ENCODE results near the gene MAP2K3. TPM values are rescaled to one million over a fixed set of nuclear protein-coding genes. Genes with fewer than 3 reads are reported as not detected.
"Not testable (repeated sequence)": the region's sequence is repeated elsewhere in the genome, so short reads cannot be mapped to it uniquely, and the experiment has no call there.

Gene MAP2K3
- total RNA-seq, 1 donor from 2014 or later = 11.5 TPM

DNA sequence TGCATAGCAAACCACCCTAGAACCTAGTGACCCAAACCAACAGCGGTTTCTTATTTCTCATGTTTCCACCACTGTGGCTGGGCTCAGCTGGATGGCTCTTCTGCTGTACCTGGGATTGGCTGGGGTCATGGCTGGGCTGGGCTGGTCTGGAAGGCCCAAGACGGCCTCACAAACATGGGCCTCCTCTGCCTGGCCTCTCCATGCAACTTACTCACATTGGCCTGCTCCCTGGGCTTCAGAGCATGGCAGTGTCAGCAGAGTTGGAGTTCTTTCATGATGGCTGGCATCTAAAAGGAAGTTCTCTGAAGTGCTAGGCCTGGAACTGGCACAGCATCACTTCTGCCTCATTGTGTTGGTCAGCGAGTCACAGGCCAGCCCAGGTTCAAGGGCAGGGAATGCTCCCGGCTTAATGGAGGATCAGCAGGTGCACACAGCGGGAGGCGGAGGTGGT lies 24.4 kb downstream of the MAP2K3 start:
- not testable (repeated sequence) for H3K4me1 ChIP-seq (ENCODE audit: control insufficient read depth in 3 of 3, insufficient read depth in 3 of 3, low read length in 3 of 3); H3K27me3 ChIP-seq (ENCODE audit: control insufficient read depth in 3 of 3, insufficient read depth in 3 of 3, low read length in 3 of 3); H3K9ac ChIP-seq (ENCODE audit: low read depth in 1 of 3, low read length in 3 of 3); H3K9me3 ChIP-seq (ENCODE audit: control insufficient read depth in 3 of 3, low read length in 3 of 3); H3K4me3 ChIP-seq (ENCODE audit: low read length in 3 of 3); H3K27ac ChIP-seq (ENCODE audit: low read depth, low read length)
- peaks cover 31 to 34% (median 31%) of the 10 kb centered on the region in 3 donors for H3K36me3 ChIP-seq (ENCODE audit: control insufficient read depth in 3 of 3, insufficient read depth in 3 of 3, low read length in 3 of 3)

DNA sequence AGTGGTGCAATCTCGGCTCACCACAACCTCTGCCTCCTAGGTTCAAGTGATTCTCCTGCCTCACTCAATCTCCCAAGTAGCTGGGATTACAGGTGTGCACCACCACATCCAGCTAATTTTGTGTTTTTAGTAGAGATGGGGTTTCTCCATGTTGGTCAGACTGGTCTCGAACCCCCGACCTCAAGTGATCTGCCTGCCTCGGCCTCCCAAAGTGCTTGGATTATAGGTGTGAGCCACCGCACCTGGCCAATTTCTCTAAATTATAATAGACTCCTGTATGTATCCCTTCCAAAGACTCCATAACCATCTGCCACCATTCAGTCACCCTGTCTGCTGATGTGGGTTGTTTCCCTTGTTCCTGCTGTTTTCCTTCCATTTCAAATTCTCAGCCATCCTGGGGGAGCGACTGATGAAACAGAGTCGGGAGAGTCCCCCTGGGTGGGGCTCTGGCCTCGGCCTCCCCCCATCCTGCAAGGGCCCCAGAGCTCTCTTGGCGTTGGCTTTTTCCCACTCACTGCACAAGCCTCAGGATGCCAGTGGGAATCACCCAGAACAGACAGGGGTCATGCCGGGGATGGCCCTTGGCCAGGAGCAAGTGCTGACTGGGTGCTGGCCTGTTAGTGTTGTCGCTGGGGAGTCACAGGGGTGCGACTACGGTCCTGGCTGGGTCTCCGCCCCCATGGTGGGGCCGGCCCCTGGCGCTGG lies 25.7 kb downstream of the MAP2K3 start:
- H3K27ac ChIP-seq (ENCODE audit: low read depth, low read length) = peak overlapping the region; percentile 30
- not testable (repeated sequence) for H3K27me3 ChIP-seq (ENCODE audit: control insufficient read depth in 3 of 3, insufficient read depth in 3 of 3, low read length in 3 of 3); H3K9ac ChIP-seq (ENCODE audit: low read depth in 1 of 3, low read length in 3 of 3); H3K4me3 ChIP-seq (ENCODE audit: low read length in 3 of 3); H3K4me1 ChIP-seq (ENCODE audit: control insufficient read depth in 3 of 3, insufficient read depth in 3 of 3, low read length in 3 of 3); H3K9me3 ChIP-seq (ENCODE audit: control insufficient read depth in 3 of 3, low read length in 3 of 3)
- H3K36me3 ChIP-seq (ENCODE audit: control insufficient read depth in 3 of 3, insufficient read depth in 3 of 3, low read length in 3 of 3) = peaks cover 27 to 28% (median 27%) of the 10 kb centered on the region in 3 donors

DNA sequence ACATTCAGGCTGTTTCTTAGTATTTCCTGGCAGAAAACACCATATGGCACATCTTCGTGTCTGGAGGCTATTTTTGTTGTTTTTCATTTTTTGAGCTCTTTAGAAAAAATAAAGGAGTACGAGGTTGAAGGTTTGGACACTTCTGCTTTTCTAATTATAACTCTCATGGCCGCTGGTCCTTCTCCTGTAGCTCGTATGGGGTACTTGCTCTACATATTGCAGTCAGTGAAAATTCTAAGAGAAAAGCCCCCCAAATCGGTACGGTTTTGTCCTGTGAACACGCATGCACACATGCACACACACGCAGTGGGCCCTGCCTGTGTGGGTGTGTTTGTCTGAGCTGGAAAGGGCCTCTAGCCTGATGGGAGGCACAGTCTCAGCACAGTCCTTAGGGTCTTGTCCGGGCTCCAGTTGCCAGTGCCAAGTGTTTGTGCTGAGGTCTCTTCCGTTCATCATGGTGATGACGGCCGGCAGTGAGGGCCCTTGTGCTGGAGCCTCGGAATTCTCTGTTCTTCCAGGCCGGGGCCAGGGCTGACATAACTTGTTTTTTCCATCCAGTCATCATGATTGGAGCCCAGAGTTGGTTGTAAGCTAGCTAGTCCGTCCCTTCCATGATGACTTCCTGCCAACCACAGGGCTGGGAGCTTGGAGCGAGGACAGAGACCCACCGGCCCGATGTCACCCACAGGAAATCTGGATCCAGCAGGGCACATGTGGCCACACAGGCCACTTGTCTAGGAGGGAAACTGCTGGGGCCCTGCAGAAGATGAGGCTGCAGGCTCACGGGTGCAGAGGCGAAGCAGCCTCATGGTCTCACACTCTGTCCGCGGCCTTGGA lies 26.5 kb downstream of the MAP2K3 start:
- not testable (repeated sequence) for H3K4me1 ChIP-seq (ENCODE audit: control insufficient read depth in 3 of 3, insufficient read depth in 3 of 3, low read length in 3 of 3); H3K4me3 ChIP-seq (ENCODE audit: low read length in 3 of 3); H3K9me3 ChIP-seq (ENCODE audit: control insufficient read depth in 3 of 3, low read length in 3 of 3); H3K27me3 ChIP-seq (ENCODE audit: control insufficient read depth in 3 of 3, insufficient read depth in 3 of 3, low read length in 3 of 3)
- H3K27ac ChIP-seq (ENCODE audit: low read depth, low read length) = peak overlapping the region; percentile 36
- peak overlapping the region in 1 of 3 donors; percentile 40 for H3K9ac ChIP-seq (ENCODE audit: low read depth in 1 of 3, low read length in 3 of 3)
- H3K36me3 ChIP-seq (ENCODE audit: control insufficient read depth in 3 of 3, insufficient read depth in 3 of 3, low read length in 3 of 3) = peaks cover 25 to 31% (median 27%) of the 10 kb centered on the region in 3 donors

DNA sequence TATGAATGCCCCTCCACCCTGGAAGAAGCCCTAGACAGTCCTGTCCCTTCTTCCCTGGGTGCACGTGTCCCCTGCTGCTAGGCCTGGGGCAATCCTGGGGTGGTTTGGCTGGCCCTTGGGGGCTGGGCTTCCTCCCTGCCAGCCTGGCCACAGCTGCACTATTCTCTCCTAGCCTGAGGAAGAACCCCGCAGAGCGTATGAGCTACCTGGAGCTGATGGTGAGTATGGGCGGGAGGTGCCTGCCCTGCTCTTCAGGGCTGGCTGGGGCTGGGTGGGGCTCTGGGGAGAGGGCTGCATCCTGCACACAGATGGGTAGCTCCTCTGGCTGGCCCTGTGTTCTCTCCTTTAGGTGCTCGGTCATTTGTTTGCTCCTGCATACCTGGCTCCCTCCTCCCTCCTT lies 28.8 kb downstream of the MAP2K3 start:
- Histone ChIP-seq H3K27ac (ENCODE audit: low read depth, low read length) (no peak overlapping the region), H3K9ac (ENCODE audit: low read depth in 1 of 3, low read length in 3 of 3) (no peak overlapping the region), H3K4me1 (ENCODE audit: control insufficient read depth in 3 of 3, insufficient read depth in 3 of 3, low read length in 3 of 3) (peaks cover 0 to 6% (median 5%) of the 10 kb centered on the region in 3 donors), H3K9me3 (ENCODE audit: control insufficient read depth in 3 of 3, low read length in 3 of 3) (peaks cover 0 to 3% (median 0%) of the 10 kb centered on the region in 3 donors), H3K27me3 (ENCODE audit: control insufficient read depth in 3 of 3, insufficient read depth in 3 of 3, low read length in 3 of 3) (no peaks in the 10 kb centered on the region), H3K4me3 (ENCODE audit: low read length in 3 of 3) (no peak overlapping the region), H3K36me3 (ENCODE audit: control insufficient read depth in 3 of 3, insufficient read depth in 3 of 3, low read length in 3 of 3) (peaks cover 19 to 23% (median 22%) of the 10 kb centered on the region in 3 donors)

DNA sequence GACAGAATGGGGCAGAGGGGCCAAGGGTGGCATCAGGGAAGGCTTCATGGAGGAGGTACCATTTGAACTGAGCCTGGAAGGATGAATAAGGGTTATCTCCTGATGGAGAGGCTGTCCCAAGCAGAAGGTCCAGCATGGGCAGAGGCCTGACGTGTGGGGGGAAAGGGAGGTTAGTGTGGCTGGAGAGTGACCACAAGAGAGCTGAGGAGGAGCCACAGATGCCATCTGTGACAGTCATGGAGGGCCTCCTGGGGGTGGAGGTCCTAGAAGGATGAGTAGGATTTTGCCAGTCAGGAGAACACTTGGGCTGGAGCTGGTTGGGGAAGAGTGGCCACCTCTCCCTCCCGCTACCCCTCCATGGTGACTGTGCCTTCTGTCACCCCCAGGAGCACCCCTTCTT lies 29.2 kb downstream of the MAP2K3 start:
- not testable (repeated sequence) for H3K4me1 ChIP-seq (ENCODE audit: control insufficient read depth in 3 of 3, insufficient read depth in 3 of 3, low read length in 3 of 3); H3K4me3 ChIP-seq (ENCODE audit: low read length in 3 of 3); H3K9ac ChIP-seq (ENCODE audit: low read depth in 1 of 3, low read length in 3 of 3); H3K27ac ChIP-seq (ENCODE audit: low read depth, low read length); H3K27me3 ChIP-seq (ENCODE audit: control insufficient read depth in 3 of 3, insufficient read depth in 3 of 3, low read length in 3 of 3); H3K9me3 ChIP-seq (ENCODE audit: control insufficient read depth in 3 of 3, low read length in 3 of 3)
- H3K36me3 ChIP-seq (ENCODE audit: control insufficient read depth in 3 of 3, insufficient read depth in 3 of 3, low read length in 3 of 3) = peaks cover 15 to 18% (median 18%) of the 10 kb centered on the region in 3 donors

DNA sequence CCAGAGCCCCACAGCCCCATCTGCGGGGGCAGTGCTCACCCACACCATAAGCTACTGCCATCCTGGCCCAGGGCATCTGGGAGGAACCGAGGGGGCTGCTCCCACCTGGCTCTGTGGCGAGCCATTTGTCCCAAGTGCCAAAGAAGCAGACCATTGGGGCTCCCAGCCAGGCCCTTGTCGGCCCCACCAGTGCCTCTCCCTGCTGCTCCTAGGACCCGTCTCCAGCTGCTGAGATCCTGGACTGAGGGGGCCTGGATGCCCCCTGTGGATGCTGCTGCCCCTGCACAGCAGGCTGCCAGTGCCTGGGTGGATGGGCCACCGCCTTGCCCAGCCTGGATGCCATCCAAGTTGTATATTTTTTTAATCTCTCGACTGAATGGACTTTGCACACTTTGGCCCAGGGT lies 29.8 kb downstream of the MAP2K3 start:
- not testable (repeated sequence) for H3K9me3 ChIP-seq (ENCODE audit: control insufficient read depth in 3 of 3, low read length in 3 of 3); H3K4me1 ChIP-seq (ENCODE audit: control insufficient read depth in 3 of 3, insufficient read depth in 3 of 3, low read length in 3 of 3); H3K9ac ChIP-seq (ENCODE audit: low read depth in 1 of 3, low read length in 3 of 3); H3K27ac ChIP-seq (ENCODE audit: low read depth, low read length); H3K4me3 ChIP-seq (ENCODE audit: low read length in 3 of 3); H3K27me3 ChIP-seq (ENCODE audit: control insufficient read depth in 3 of 3, insufficient read depth in 3 of 3, low read length in 3 of 3)
- H3K36me3 ChIP-seq (ENCODE audit: control insufficient read depth in 3 of 3, insufficient read depth in 3 of 3, low read length in 3 of 3) = peaks cover 10 to 13% (median 13%) of the 10 kb centered on the region in 3 donors

DNA sequence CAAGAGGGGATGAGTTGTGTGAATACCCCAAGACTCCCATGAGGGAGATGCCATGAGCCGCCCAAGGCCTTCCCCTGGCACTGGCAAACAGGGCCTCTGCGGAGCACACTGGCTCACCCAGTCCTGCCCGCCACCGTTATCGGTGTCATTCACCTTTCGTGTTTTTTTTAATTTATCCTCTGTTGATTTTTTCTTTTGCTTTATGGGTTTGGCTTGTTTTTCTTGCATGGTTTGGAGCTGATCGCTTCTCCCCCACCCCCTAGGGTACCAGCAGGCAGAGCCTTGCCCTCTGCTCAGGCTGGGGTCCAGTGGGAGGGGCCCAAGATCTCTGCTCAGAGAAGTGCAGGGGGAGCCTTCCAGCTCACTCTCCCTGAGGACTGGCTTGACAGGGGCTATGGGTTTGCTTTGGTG lies 30.2 kb downstream of the MAP2K3 start:
- not testable (repeated sequence) for H3K9me3 ChIP-seq (ENCODE audit: control insufficient read depth in 3 of 3, low read length in 3 of 3); H3K4me1 ChIP-seq (ENCODE audit: control insufficient read depth in 3 of 3, insufficient read depth in 3 of 3, low read length in 3 of 3); H3K4me3 ChIP-seq (ENCODE audit: low read length in 3 of 3); H3K27me3 ChIP-seq (ENCODE audit: control insufficient read depth in 3 of 3, insufficient read depth in 3 of 3, low read length in 3 of 3); H3K9ac ChIP-seq (ENCODE audit: low read depth in 1 of 3, low read length in 3 of 3); H3K27ac ChIP-seq (ENCODE audit: low read depth, low read length)
- peaks cover 10 to 13% (median 12%) of the 10 kb centered on the region in 3 donors for H3K36me3 ChIP-seq (ENCODE audit: control insufficient read depth in 3 of 3, insufficient read depth in 3 of 3, low read length in 3 of 3)

DNA sequence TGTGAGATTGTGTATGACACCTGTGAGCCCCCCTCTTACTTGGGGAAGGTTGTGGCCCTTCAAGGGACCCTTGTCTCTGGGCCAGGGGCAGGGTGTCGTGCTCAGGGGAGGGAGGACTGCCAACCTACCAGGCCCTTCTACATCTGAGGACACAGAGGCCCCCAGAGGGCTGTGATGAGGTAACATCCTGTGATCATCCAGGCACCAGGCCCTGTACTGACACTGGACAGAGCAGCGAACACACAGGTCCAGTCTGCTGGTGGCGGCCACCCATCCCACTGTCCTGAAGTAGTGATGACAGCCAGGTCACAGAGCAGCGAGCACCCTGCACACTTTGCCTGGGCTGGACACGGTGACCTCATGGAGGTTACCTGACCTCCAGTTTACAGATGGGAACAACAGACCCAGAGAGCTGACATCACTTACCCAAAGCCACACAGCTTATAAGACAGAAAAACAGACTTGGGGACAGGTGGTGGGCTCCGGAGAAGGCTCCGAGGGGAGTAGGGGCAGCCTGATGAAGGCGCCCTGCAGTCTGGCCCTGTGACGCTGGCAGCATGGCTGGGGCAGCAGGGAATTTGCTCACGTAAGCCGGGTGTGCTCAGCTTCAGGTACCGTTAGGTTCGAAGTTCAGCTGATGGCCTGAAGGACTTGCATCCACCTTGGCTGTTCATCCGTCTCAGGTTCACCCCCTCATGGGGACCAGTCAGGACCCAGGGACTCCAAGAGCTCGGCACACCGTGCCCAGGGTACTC lies 30.9 kb downstream of the MAP2K3 start:
- H3K27me3 ChIP-seq (ENCODE audit: control insufficient read depth in 3 of 3, insufficient read depth in 3 of 3, low read length in 3 of 3); H3K4me1 ChIP-seq (ENCODE audit: control insufficient read depth in 3 of 3, insufficient read depth in 3 of 3, low read length in 3 of 3); H3K9ac ChIP-seq (ENCODE audit: low read depth in 1 of 3, low read length in 3 of 3); H3K9me3 ChIP-seq (ENCODE audit: control insufficient read depth in 3 of 3, low read length in 3 of 3); H3K27ac ChIP-seq (ENCODE audit: low read depth, low read length); H3K4me3 ChIP-seq (ENCODE audit: low read length in 3 of 3): not testable (repeated sequence)
- H3K36me3 ChIP-seq (ENCODE audit: control insufficient read depth in 3 of 3, insufficient read depth in 3 of 3, low read length in 3 of 3) = peaks cover 10 to 13% (median 12%) of the 10 kb centered on the region in 3 donors

DNA sequence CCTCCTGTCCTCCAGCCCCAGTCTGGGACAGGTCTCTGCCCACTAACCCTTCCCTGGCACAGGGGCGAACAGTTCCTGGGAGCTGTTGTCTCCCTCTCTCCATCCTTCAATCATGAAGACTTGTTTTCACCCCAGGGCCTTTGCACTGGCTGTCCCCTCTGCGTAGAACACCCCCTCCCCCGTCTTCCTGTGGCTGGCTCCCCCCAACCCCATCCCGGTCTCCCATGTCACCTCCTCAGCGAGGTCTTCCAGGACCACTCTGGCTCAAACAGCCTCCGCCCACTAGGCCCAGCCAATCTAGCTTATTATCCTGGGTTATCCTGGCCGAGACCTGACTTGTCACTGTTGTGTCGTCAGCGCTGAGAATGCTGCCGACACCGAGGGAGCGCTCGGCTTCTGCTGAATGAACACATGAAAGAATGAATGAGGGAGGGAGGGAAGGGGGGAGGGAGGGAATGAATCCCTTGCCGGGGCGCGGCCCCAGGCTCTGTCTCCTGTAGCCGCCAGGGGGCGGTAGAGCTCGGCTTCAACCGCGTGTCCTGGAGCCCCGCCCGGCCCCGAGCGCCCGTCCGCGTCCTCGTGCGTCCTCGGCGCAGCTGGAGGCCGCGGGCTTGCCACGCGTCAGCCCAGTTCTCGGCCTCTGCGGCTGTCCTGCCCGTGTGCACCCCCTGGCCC lies 31.8 kb downstream of the MAP2K3 start:
- H3K4me3 ChIP-seq (ENCODE audit: low read length in 3 of 3); H3K27ac ChIP-seq (ENCODE audit: low read depth, low read length): not testable (repeated sequence)

More for the DNA sequence above, 31.8 kb downstream of the MAP2K3 start:
- peaks cover 10 to 13% (median 12%) of the 10 kb centered on the region in 3 donors for H3K36me3 ChIP-seq (ENCODE audit: control insufficient read depth in 3 of 3, insufficient read depth in 3 of 3, low read length in 3 of 3)
- not testable (repeated sequence) for H3K27me3 ChIP-seq (ENCODE audit: control insufficient read depth in 3 of 3, insufficient read depth in 3 of 3, low read length in 3 of 3); H3K4me1 ChIP-seq (ENCODE audit: control insufficient read depth in 3 of 3, insufficient read depth in 3 of 3, low read length in 3 of 3); H3K9ac ChIP-seq (ENCODE audit: low read depth in 1 of 3, low read length in 3 of 3); H3K9me3 ChIP-seq (ENCODE audit: control insufficient read depth in 3 of 3, low read length in 3 of 3)
